Measurements from ENCODE around the gene OR2W1.

Gene OR2W1, protein sequence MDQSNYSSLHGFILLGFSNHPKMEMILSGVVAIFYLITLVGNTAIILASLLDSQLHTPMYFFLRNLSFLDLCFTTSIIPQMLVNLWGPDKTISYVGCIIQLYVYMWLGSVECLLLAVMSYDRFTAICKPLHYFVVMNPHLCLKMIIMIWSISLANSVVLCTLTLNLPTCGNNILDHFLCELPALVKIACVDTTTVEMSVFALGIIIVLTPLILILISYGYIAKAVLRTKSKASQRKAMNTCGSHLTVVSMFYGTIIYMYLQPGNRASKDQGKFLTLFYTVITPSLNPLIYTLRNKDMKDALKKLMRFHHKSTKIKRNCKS

DNA sequence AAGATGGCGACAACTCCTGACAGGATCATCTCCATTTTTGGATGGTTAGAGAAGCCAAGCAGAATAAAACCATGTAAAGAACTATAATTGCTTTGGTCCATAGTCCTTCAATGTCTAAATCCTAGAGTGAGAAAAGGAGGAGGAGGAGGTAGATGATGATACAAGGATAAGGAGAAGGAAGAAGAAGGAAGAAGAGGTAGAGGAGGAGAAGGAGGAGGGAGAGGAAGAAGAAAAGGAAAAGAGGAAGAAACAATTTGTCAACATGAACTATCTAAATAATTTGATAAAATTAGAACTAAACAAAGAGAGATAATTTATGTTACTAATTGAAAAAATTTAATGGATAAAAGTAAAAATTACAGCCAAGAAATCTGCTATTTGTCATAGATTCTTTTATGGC is at the start of gene OR2W1:
OR2W1 (minus strand) TSS at position 101 of the 400 bp plus-strand sequence; CDS start at position 101, 0 bp downstream.
- H3K27ac ChIP-seq = no peak within 1 kb of the TSS
- no peak for DNase-seq
- TF ChIP-seq, protein P1, sequence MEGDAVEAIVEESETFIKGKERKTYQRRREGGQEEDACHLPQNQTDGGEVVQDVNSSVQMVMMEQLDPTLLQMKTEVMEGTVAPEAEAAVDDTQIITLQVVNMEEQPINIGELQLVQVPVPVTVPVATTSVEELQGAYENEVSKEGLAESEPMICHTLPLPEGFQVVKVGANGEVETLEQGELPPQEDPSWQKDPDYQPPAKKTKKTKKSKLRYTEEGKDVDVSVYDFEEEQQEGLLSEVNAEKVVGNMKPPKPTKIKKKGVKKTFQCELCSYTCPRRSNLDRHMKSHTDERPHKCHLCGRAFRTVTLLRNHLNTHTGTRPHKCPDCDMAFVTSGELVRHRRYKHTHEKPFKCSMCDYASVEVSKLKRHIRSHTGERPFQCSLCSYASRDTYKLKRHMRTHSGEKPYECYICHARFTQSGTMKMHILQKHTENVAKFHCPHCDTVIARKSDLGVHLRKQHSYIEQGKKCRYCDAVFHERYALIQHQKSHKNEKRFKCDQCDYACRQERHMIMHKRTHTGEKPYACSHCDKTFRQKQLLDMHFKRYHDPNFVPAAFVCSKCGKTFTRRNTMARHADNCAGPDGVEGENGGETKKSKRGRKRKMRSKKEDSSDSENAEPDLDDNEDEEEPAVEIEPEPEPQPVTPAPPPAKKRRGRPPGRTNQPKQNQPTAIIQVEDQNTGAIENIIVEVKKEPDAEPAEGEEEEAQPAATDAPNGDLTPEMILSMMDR (IDR thresholded peaks at IDR 0.05) = no peak
- no peak within 1 kb of the TSS for H3K4me3 ChIP-seq
- no peaks in the 10 kb centered on the region for H3K4me1 ChIP-seq
- intact Hi-C loops (cut with DNase I; ENCODE audit: low total_unique reads) = no loop called here
- H3K9me3 ChIP-seq = no peaks in the 10 kb centered on the region
- H3K27me3 ChIP-seq = no peaks in the 10 kb centered on the region
- H3K36me3 ChIP-seq = no peaks in the 10 kb centered on the region

DNA sequence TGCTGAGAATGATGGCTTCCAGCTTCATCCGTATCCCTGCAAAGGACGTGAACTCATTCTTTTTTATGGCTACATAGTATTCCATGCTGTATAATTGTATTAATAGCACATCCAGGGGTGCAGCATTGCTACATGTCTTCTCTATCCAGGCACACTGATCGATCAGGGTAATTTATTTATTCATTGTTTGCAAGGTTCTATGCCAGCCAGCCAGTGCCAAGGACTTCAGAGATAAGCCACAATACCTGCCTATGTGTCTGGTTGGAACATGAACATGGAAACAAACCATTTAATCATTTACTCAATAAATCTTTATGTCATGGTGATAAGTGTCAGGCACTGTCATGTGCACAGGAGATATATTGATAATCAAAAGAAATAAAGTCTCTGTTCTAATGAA is 48.0 kb upstream of the OR2W1 start:
- DNase-seq = no peak
- no peaks in the 10 kb centered on the region for H3K4me1 ChIP-seq
- no peaks in the 10 kb centered on the region for H3K36me3 ChIP-seq
- TF ChIP-seq, protein P1 (IDR thresholded peaks at IDR 0.05) = no peak
- no peaks in the 10 kb centered on the region for H3K9me3 ChIP-seq
- no peaks in the 10 kb centered on the region for H3K27me3 ChIP-seq
- intact Hi-C loops (cut with DNase I; ENCODE audit: low total_unique reads) = no loop called here
- no peak overlapping the region for H3K4me3 ChIP-seq
- no peak overlapping the region for H3K27ac ChIP-seq

DNA sequence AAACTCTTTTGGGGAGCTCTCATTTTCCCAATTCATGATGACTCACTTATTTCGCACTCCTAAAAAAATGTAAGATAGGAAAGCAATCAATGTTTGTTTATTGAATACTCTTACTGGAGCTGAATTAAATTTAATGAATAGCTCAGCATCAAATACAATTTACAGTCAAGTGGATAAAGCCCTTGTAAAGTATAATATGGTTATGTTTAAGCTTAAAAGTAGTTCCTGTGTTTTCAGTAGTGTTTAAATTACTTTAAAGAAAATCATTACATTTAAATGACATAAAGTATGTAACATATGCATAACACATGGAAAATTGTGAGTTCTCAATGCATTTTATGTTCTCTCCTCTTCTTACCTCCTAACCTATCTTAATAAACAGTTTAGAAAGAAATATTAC is 42.2 kb upstream of the OR2W1 start, which contains the start of gene OR2B3:
OR2B3 (minus strand) TSS at position 101 of the 400 bp plus-strand sequence; CDS start at position 36, 65 bp downstream.
- intact Hi-C loops (cut with DNase I; ENCODE audit: low total_unique reads) = no loop called here
- H3K36me3 ChIP-seq = no peaks in the 10 kb centered on the region
- H3K4me3 ChIP-seq = no peak within 1 kb of the TSS
- no peak for DNase-seq
- H3K27ac ChIP-seq = no peak within 1 kb of the TSS
- no peaks in the 10 kb centered on the region for H3K9me3 ChIP-seq
- TF ChIP-seq, protein P1 (IDR thresholded peaks at IDR 0.05) = no peak
- no peaks in the 10 kb centered on the region for H3K4me1 ChIP-seq
- no peaks in the 10 kb centered on the region for H3K27me3 ChIP-seq

DNA sequence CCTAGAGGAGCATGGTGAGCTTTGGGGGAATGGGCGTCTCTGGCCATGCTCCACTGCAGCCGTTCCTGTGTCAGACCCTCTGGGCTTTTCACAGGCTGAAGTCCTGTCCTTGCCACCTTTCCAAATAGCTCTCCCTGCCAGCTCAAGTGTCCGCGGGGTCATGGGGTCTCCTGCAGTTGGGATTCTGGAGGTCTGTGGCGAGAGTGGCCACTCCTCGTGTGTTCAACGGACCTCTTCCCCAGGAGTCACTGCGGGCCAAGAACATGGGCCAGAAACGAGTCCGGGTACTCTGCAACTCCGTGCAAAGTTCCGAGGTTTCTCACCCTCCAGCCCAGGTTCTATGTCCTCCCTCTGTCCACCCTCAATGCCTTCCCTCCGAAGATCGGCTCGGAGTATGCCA is 37.5 kb upstream of the OR2W1 start:
- Histone ChIP-seq H3K4me3 (no peak overlapping the region), H3K36me3 (no peaks in the 10 kb centered on the region), H3K27ac (no peak overlapping the region), H3K9me3 (no peaks in the 10 kb centered on the region), H3K4me1 (no peaks in the 10 kb centered on the region), H3K27me3 (no peaks in the 10 kb centered on the region)
- TF ChIP-seq, protein P1 (IDR thresholded peaks at IDR 0.05) = no peak
- intact Hi-C loops (cut with DNase I; ENCODE audit: low total_unique reads) = no loop called here
- DNase-seq = no peak

DNA sequence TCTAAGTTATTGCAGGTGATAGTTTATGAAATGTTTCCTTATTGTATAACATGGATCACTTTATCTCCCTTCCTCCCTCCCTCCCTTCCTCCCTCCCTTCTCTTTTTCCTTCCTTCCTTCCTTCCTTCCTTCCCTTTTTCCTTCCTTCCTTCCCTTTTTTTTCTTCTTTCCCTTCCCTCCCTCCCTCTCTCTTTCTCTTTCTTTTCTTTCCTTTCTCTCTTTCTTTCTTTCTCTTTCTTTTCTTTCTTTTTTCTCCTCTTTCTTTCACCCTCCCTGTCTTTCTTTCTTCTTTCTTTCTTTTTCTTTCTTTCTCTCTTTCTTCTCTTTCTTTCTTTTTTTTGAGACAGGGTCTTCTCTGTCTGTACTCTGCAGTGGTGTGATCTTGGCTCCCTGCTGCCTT is 36.3 kb upstream of the OR2W1 start:
- intact Hi-C loops (cut with DNase I; ENCODE audit: low total_unique reads) = no loop called here
- Histone ChIP-seq H3K27me3 (no peaks in the 10 kb centered on the region), H3K4me3 (no peak overlapping the region), H3K4me1 (no peaks in the 10 kb centered on the region), H3K9me3 (no peaks in the 10 kb centered on the region), H3K36me3 (no peaks in the 10 kb centered on the region), H3K27ac (no peak overlapping the region)
- TF ChIP-seq, protein P1 (IDR thresholded peaks at IDR 0.05) = no peak
- no peak for DNase-seq
